GM23338 (cell line): ENCODE data around the gene MPP2. TPM values are rescaled to one million over a fixed set of nuclear protein-coding genes. Genes with fewer than 3 reads are reported as not detected.

ENCODE experiments used
- ATAC-seq: fragments of 200-7000 bp; cut with Tn5 transposase; 3 replicates; pipeline ENCODE4 v1.9.1; 2020
- DNase-seq: peaks from one replicate; pipeline ENCODE4 v3.0.0-alpha.2; 2015; ENCODE audit warnings: low spot score
- H2AFZ ChIP-seq: fragments of 200-600 bp; sonication (generic); 2 replicates; pipeline ENCODE4 v1.8.0; 2016; ENCODE audit warnings: antibody characterized with exemption, mild to moderate bottlenecking, moderate library complexity
- H3F3A ChIP-seq: fragments of 200-600 bp; sonication (generic); replicated peaks from 2 replicates; pipeline ENCODE4 v1.8.0; 2017; ENCODE audit warnings: antibody characterized with exemption, mixed run types, low read depth
- H3K27ac ChIP-seq: fragments of 200-600 bp; sonication (generic); 2 replicates; pipeline ENCODE4 v1.6.1; 2016; ENCODE audit warnings: low read depth
- H3K27me3 ChIP-seq: fragments of 200-600 bp; sonication (generic); 2 replicates; pipeline ENCODE4 v1.8.0; 2016; ENCODE audit warnings: mild to moderate bottlenecking, mixed run types, moderate library complexity; ENCODE audit not compliant: insufficient read depth
- H3K36me3 ChIP-seq: fragments of 200-600 bp; sonication (generic); 2 replicates; pipeline ENCODE4 v1.8.0; 2016; ENCODE audit warnings: mild to moderate bottlenecking; ENCODE audit not compliant: insufficient read depth
- H3K4me1 ChIP-seq: fragments of 200-600 bp; sonication (generic); 2 replicates; pipeline ENCODE4 v1.8.0; 2016; ENCODE audit warnings: mild to moderate bottlenecking, moderate library complexity; ENCODE audit not compliant: insufficient read depth
- H3K4me2 ChIP-seq: fragments of 200-600 bp; sonication (generic); 2 replicates; pipeline ENCODE4 v1.7.1; 2017; ENCODE audit warnings: mixed run types
- H3K4me3 ChIP-seq: fragments of 200-600 bp; sonication (generic); 2 replicates; pipeline ENCODE4 v1.6.1; 2016; ENCODE audit warnings: mixed run types
- H3K79me2 ChIP-seq: fragments of 200-600 bp; sonication (generic); replicated peaks from 2 replicates; pipeline ENCODE4 v1.8.0; 2017; ENCODE audit warnings: mild to moderate bottlenecking; ENCODE audit not compliant: insufficient read depth
- H3K9me2 ChIP-seq: fragments of 200-600 bp; sonication (generic); 2 replicates; pipeline ENCODE4 v1.8.0; 2017; ENCODE audit not compliant: insufficient read depth
- H4K20me1 ChIP-seq: fragments of 200-600 bp; sonication (generic); replicated peaks from 2 replicates; pipeline ENCODE4 v1.8.0; 2017; ENCODE audit warnings: mild to moderate bottlenecking; ENCODE audit not compliant: insufficient read depth
- H3K27ac Mint-ChIP-seq: 2 replicates; pipeline ENCODE4 v1.8.0; 2020; ENCODE audit warnings: inconsistent platforms, mild to moderate bottlenecking, moderate library complexity, mixed read lengths
- H3K27me3 Mint-ChIP-seq: 3 replicates; pipeline ENCODE4 v1.8.0; 2022; ENCODE audit warnings: low read depth, mild to moderate bottlenecking, moderate library complexity, mixed read lengths, inconsistent platforms; ENCODE audit not compliant: insufficient read depth, poor library complexity
- H3K36me3 Mint-ChIP-seq: 3 replicates; pipeline ENCODE4 v1.8.0; 2021; ENCODE audit warnings: low read depth, mild to moderate bottlenecking, inconsistent platforms, moderate library complexity, mixed read lengths
- H3K4me1 Mint-ChIP-seq: 3 replicates; pipeline ENCODE4 v1.8.0; 2020; ENCODE audit warnings: mild to moderate bottlenecking, inconsistent platforms, mixed read lengths
- H3K4me3 Mint-ChIP-seq: 3 replicates; pipeline ENCODE4 v1.8.0; 2021; ENCODE audit warnings: moderate library complexity, mild to moderate bottlenecking, inconsistent platforms, mixed read lengths
- H3K9me3 Mint-ChIP-seq: 3 replicates; pipeline ENCODE4 v1.8.0; 2020; ENCODE audit warnings: moderate library complexity, mild to moderate bottlenecking, inconsistent platforms, mixed read lengths
- CTCF ChIP-seq, 2 experiments: fragments of 200-600 bp in 1 of 2; sonication (generic) in 1 of 2; conservative IDR thresholded peaks; 2 replicates each; pipeline versions ENCODE4 v1.5.1 to v1.6.1; 2016 to 2017; ENCODE audit warnings: antibody characterized with exemption in 2 of 2, low read depth in 2 of 2, mild to moderate bottlenecking in 2 of 2, moderate library complexity in 1 of 2
- ETS1 ChIP-seq: IDR thresholded peaks from 2 replicates; pipeline ENCODE4 v1.6.1; 2016; ENCODE audit warnings: antibody characterized with exemption
- EZH2 ChIP-seq: fragments of 200-600 bp; sonication (generic); IDR thresholded peaks from one replicate; pipeline ENCODE4 v1.8.0; 2017; ENCODE audit warnings: antibody characterized with exemption, mild to moderate bottlenecking, low read depth; ENCODE audit not compliant: unreplicated experiment
- JUNB ChIP-seq: IDR thresholded peaks from one replicate; pipeline ENCODE4 v1.6.1; 2016; ENCODE audit warnings: antibody characterized with exemption; ENCODE audit not compliant: unreplicated experiment
- NANOG ChIP-seq: IDR thresholded peaks from 2 replicates; pipeline ENCODE4 v1.6.1; 2016; ENCODE audit warnings: antibody characterized with exemption, borderline replicate concordance
- REST ChIP-seq: IDR thresholded peaks from one replicate; pipeline ENCODE4 v1.6.1; 2018; ENCODE audit warnings: antibody characterized with exemption; ENCODE audit not compliant: unreplicated experiment
- STAT1 ChIP-seq: IDR thresholded peaks from one replicate; pipeline ENCODE4 v1.6.1; 2016; ENCODE audit warnings: antibody characterized with exemption; ENCODE audit not compliant: unreplicated experiment
- ZNF114 ChIP-seq: fragments of 250-450 bp; sonication (Bioruptor Pico); IDR thresholded peaks from 2 replicates; pipeline ENCODE4 v1.5.0; 2020; ENCODE audit warnings: mild to moderate bottlenecking, moderate library complexity
- polyA plus RNA-seq: library from polyadenylated mRNA; unstranded; fragments of >200 nt; fragmentation: Nextera tagmentation; extraction: Ambion mirVana; gene quantifications from 2 replicates; pipeline ENCODE4 v1.2.1, GENCODE V29; 2016
- total RNA-seq: library from RNA; depleted of rRNA; stranded (reverse); fragments of >200 nt; shearing (Covaris generic); gene quantifications from 2 replicates; pipeline ENCODE4 v1.2.3, GENCODE V29; 2014
- TF ChIP-seq, protein P1 (sequence below): fragments of 250-450 bp; sonication (Bioruptor Pico); IDR thresholded peaks from 2 replicates; pipeline ENCODE4 v1.5.0; 2020; ENCODE audit warnings: mild to moderate bottlenecking, moderate library complexity

Gene MPP2
- total and polyA plus RNA-seq, 2 experiments from 2014 or later, result 7.8 to 20.7 TPM

- H3K27me3 Mint-ChIP-seq, result peaks cover 6% of the 10 kb centered on the region
- Histone ChIP-seq H3K79me2 (no peaks in the 10 kb centered on the region), H3K36me3 (no peaks in the 10 kb centered on the region), H3K27me3 (no peaks in the 10 kb centered on the region), H4K20me1 (no peaks in the 10 kb centered on the region), H2AFZ (no peak overlapping the region), H3K4me3 (no peak overlapping the region), H3K9me2 (no peaks in the 10 kb centered on the region), H3K27ac (no peak overlapping the region), H3K4me2 (no peak overlapping the region), H3K4me1 (no peaks in the 10 kb centered on the region), H3F3A (no peaks in the 10 kb centered on the region)
- DNase-seq (no peak), ATAC-seq (no peak)
- H3K27ac Mint-ChIP-seq, result no peak overlapping the region
- TF ChIP-seq EZH2 (no peak), STAT1 (no peak), ETS1 (no peak), REST (no peak), ZNF114 (CRISPR knock-in tag) (no peak), JUNB (no peak), NANOG (no peak), CTCF (conservative IDR thresholded peaks at IDR 0.05; ENCODE audit: low read depth in 2 of 2) (no peak)
- TF ChIP-seq, protein P1, sequence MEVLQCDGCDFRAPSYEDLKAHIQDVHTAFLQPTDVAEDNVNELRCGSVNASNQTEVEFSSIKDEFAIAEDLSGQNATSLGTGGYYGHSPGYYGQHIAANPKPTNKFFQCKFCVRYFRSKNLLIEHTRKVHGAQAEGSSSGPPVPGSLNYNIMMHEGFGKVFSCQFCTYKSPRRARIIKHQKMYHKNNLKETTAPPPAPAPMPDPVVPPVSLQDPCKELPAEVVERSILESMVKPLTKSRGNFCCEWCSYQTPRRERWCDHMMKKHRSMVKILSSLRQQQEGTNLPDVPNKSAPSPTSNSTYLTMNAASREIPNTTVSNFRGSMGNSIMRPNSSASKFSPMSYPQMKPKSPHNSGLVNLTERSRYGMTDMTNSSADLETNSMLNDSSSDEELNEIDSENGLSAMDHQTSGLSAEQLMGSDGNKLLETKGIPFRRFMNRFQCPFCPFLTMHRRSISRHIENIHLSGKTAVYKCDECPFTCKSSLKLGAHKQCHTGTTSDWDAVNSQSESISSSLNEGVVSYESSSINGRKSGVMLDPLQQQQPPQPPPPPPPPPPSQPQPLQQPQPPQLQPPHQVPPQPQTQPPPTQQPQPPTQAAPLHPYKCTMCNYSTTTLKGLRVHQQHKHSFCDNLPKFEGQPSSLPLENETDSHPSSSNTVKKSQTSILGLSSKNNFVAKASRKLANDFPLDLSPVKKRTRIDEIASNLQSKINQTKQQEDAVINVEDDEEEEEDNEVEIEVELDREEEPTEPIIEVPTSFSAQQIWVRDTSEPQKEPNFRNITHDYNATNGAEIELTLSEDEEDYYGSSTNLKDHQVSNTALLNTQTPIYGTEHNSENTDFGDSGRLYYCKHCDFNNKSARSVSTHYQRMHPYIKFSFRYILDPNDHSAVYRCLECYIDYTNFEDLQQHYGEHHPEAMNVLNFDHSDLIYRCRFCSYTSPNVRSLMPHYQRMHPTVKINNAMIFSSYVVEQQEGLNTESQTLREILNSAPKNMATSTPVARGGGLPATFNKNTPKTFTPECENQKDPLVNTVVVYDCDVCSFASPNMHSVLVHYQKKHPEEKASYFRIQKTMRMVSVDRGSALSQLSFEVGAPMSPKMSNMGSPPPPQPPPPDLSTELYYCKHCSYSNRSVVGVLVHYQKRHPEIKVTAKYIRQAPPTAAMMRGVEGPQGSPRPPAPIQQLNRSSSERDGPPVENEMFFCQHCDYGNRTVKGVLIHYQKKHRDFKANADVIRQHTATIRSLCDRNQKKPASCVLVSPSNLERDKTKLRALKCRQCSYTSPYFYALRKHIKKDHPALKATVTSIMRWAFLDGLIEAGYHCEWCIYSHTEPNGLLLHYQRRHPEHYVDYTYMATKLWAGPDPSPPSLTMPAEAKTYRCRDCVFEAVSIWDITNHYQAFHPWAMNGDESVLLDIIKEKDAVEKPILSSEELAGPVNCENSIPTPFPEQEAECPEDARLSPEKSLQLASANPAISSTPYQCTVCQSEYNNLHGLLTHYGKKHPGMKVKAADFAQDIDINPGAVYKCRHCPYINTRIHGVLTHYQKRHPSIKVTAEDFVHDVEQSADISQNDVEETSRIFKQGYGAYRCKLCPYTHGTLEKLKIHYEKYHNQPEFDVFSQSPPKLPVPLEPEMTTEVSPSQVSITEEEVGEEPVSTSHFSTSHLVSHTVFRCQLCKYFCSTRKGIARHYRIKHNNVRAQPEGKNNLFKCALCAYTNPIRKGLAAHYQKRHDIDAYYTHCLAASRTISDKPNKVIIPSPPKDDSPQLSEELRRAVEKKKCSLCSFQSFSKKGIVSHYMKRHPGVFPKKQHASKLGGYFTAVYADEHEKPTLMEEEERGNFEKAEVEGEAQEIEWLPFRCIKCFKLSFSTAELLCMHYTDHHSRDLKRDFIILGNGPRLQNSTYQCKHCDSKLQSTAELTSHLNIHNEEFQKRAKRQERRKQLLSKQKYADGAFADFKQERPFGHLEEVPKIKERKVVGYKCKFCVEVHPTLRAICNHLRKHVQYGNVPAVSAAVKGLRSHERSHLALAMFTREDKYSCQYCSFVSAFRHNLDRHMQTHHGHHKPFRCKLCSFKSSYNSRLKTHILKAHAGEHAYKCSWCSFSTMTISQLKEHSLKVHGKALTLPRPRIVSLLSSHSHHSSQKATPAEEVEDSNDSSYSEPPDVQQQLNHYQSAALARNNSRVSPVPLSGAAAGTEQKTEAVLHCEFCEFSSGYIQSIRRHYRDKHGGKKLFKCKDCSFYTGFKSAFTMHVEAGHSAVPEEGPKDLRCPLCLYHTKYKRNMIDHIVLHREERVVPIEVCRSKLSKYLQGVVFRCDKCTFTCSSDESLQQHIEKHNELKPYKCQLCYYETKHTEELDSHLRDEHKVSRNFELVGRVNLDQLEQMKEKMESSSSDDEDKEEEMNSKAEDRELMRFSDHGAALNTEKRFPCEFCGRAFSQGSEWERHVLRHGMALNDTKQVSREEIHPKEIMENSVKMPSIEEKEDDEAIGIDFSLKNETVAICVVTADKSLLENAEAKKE (CRISPR knock-in tag), result no peak
- no peaks in the 10 kb centered on the region for H3K36me3 Mint-ChIP-seq
- peaks cover 13% of the 10 kb centered on the region for H3K4me1 Mint-ChIP-seq
- H3K9me3 Mint-ChIP-seq, result no peaks in the 10 kb centered on the region
- H3K4me3 Mint-ChIP-seq, result no peak overlapping the region
Measured at GRCh38 chr17:43841282-43841681, 66.1 kb downstream of the MPP2 start.
